HUDEP-2 (cell line): ENCODE results near the gene CNOT1.
"Not testable (repeated sequence)": the region's sequence is repeated elsewhere in the genome, so short reads cannot be mapped to it uniquely, and the experiment has no call there.

ENCODE experiments used
- DNase-seq, 76 experiments: peaks; one replicate each; lab custom pipeline; 2025; ENCODE audit not compliant: unreplicated experiment in 76 of 76; lab: John Stamatoyannopoulos, UW

Gene CNOT1

DNA sequence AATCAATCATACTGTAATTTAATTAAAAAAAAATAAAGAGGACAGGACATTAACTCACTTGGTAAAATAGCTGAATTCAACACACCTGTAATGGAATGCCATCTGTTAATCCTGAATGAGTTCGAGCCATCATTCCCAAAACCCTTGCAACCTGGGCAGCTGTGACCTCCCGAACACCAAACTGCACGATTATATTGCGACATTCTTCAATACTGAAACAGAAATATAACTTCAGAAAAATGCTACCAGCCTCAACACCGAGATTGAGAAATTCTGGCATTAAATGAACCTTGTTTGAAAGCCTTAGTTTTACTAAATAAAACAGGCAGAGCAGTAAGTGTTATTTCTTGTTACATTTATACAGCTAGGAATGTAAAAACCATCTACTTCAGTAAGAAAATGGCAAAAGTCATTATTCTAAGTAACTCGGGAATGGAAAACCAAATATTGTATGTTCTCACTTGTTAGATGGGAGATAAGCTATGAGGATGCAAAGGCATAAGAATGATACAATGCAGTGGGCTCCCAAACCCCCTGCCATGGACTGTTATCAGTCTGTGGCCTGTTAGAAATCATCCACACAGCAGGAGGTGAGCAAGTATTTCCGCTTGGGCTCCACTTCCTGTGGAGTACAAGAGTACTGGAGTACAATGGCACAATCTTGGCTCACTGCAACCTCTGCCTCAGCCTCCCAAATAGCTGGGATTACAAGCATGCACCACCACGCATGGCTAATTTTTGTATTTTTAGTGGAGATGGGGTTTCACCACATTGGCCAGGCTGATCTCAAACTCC is 46.5 kb downstream of the CNOT1 start:
- peak in 6 of 76 experiments; percentile 1 to 24 (median 6) for DNase-seq

- DNase-seq: no peak
Observed at GRCh38 chr16:58582133-58582532, 47.5 kb downstream of the CNOT1 start.

- DNase-seq: no peak
Observed at GRCh38 chr16:58579587-58579986, 50.0 kb downstream of the CNOT1 start.

GRCh38 chr16:58578642-58579041 is 51.0 kb downstream of the CNOT1 start:
- DNase-seq: no peak

DNA sequence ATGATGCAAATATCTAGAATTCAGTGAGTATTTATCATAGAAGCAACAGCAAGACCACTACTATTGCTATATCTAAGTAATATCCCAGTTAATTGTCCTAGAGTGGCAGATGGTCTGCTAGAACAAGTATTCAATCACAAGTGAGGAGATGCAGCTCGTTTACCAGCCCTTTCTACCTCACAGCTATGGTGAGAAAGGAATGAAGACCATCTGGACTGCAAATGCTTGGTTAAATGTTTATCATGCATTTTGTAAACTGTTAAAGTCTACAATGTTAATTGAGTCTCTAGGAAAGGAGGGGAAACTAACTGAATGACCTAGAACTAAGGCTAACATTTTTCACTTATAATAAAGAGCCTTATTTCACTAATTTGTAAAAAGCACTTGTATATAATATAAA is 52.5 kb downstream of the CNOT1 start:
- DNase-seq: no peak

- DNase-seq: no peak
Observed at GRCh38 chr16:58574895-58575294, 54.7 kb downstream of the CNOT1 start.

DNA sequence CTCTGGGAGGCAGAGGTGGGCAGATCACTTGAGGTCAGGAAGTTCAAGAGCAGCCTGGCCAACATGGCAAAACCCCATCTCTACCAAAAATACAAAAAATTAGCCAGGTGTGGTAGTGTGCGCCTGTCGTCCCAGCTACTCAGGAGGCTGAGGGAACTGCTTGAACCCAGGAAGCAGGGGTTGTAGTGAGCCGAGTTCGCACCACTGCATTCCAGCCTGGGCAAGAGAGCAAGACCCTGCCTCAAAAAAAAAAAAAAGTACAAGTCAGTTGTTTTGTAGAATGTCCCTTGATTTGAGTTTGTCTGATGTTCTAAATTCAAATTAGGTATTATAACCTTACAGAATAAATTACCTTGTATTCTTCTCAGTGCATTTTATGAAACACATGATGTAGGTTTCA is 63.9 kb downstream of the CNOT1 start:
- DNase-seq: not testable (repeated sequence)

DNA sequence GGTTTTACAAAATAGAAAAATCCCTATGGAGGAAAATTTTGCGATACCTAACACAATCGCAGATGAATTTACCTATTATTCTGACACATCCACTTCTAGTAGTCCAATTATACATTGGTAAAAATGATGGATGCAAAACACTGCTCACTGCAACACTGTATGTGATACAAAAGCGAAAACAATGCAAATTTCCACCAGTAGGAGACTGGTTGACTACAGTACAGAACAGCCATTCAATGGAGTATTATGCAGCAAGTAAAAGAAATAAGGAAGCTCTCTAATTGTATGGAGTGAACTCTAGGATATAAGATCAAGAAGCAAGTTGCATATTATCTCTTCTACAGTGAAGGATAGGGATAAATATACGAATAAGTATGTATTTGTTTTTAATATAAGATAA is 65.9 kb downstream of the CNOT1 start:
- DNase-seq: no peak

GRCh38 chr16:58563235-58563634 is 66.4 kb downstream of the CNOT1 start:
- no peak for DNase-seq

DNA sequence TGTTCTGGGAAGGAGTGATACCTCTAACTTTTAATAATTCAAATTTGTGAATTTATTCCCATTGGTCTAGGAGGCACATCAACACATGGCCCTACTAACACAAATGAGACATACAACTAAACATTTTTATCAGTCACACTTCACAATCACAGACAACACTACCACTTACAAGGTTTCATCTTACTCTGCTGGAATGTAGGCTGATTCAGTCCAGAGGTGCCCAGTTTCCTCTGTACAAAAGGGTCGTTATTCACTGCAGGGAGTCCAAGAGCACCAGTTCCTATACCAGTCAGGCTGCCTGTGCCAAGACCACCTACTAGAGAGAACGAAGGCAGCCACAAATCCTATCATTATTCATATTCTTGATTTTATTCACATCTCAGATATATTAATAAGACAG is 72.9 kb downstream of the CNOT1 start:
- no peak for DNase-seq

DNA sequence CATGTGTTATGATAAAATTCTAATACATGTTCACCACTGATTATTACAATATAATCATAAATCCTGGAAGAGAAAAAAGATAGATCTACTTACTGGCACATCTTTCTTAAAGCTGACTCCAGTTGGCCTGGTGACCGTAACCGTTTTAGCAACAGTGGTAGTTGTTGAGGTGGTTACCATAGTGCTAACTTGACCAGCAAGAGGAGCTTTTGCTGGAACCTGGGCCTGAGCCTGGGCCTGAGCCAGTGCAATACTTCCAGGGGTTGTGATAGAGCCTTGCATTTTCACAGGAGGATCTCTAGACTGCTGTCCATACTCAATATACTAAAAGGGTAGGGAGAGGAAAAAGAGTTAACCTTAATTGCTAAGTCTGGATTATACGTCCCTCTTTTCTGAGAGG is 78.1 kb downstream of the CNOT1 start:
- DNase-seq: no peak

DNA sequence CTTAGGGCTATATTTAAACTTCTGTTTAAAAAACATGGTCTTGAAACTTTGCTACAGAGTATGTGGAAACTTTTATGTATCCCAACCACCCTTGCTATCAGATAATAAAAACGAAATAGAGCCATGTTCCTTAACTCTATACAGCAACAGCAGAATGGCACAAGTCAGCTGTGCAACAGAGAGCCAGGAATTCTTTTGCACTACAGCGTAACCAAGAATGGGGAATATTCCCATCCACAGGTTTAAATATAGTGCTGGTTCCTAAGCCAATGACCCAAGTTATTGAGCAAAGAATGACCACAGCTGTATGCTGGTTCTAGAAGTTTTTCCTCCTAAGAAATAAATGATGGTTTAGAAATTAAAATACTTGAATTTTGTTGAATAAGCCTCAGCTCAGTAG is 81.2 kb downstream of the CNOT1 start:
- no peak for DNase-seq

DNA sequence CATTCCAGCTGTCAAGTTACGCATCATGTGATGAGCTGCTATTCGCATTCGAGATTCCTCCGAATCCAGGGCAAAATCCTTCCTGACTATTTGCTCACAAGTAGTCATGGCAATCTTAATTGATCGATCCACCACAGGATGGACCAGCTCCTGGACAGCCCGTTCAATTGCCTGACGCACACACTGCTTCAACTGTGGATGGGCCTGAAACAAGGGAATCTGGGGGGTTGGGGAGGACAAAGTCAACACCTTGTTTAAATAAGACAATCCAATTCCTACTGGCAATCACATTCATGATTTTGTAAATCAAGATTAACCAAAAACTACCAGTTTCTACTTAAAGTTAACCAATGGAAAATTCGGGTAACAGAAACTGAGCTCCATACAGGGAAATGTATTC is 85.9 kb downstream of the CNOT1 start:
- DNase-seq: no peak

GRCh38 chr16:58542291-58542690 is 87.3 kb downstream of the CNOT1 start:
- no peak for DNase-seq

- DNase-seq: no peak
Observed at GRCh38 chr16:58541711-58542110, 87.9 kb downstream of the CNOT1 start.

GRCh38 chr16:58537124-58537906 is 92.3 kb downstream of the CNOT1 start:
- no peak for DNase-seq

- DNase-seq: no peak
Observed at GRCh38 chr16:58536278-58536677, 93.3 kb downstream of the CNOT1 start.

GRCh38 chr16:58535100-58535499 is 94.5 kb downstream of the CNOT1 start:
- DNase-seq: peak in 10 of 76 experiments; percentile 5 to 55 (median 16)

GRCh38 chr16:58533751-58534470 is 95.7 kb downstream of the CNOT1 start:
- DNase-seq: no peak

DNA sequence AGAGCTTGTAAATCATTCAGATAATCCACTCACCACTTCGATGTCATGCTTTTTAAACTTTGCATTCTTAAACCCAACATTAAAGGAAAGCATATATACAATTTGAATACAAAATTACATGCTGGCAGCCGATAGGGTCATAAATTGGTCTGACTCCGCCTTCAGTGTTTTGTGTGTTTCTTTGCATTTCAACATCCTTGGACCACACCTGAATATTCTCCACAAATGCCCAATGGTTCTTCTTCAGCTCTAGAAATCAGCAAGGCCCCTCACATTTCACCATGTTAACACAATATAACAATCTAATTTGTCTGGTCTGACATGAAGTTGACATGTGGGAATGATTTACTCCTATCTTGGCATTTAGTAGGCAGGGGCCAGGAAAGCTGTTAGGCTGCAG is 97.2 kb downstream of the CNOT1 start:
- DNase-seq: no peak

- DNase-seq: no peak
Observed at GRCh38 chr16:58530179-58530578, 99.4 kb downstream of the CNOT1 start.
